ENCODE measurements around the gene TGOLN2. TPM values are rescaled to one million over a fixed set of nuclear protein-coding genes. Genes with fewer than 3 reads are reported as not detected.
"Not testable (repeated sequence)": the region's sequence is repeated elsewhere in the genome, so short reads cannot be mapped to it uniquely, and the experiment has no call there.

TGOLN2 gene
- total RNA-seq, result 56.1 and 70.3 TPM in 2 replicates

GRCh38 chr2:85327822-85328617 is at the start of gene TGOLN2:
Gene TGOLN2, minus strand, starts transcription at chr2:85327989. Its CDS starts 27 bp downstream, at chr2:85327962.
- DNase-seq (ENCODE audit: low read depth in 2 of 2), result peak; percentile 60 to 91

GRCh38 chr2:85377083-85377482 is 49.3 kb upstream of the TGOLN2 start:
- no peak for DNase-seq (ENCODE audit: low read depth in 2 of 2)

- no peak for DNase-seq (ENCODE audit: low read depth in 2 of 2)
Observed at GRCh38 chr2:85376291-85377065, 48.7 kb upstream of the TGOLN2 start.

GRCh38 chr2:85371045-85371444 is 43.3 kb upstream of the TGOLN2 start:
- no peak for DNase-seq (ENCODE audit: low read depth in 2 of 2)

GRCh38 chr2:85369500-85369899 is 41.7 kb upstream of the TGOLN2 start:
- no peak for DNase-seq (ENCODE audit: low read depth in 2 of 2)

- no peak for DNase-seq (ENCODE audit: low read depth in 2 of 2)
Observed at GRCh38 chr2:85368921-85369320, 41.1 kb upstream of the TGOLN2 start.

GRCh38 chr2:85367180-85367579 is 39.4 kb upstream of the TGOLN2 start:
- no peak for DNase-seq (ENCODE audit: low read depth in 2 of 2)

GRCh38 chr2:85362653-85363387 is 35.0 kb upstream of the TGOLN2 start:
- DNase-seq (ENCODE audit: low read depth in 2 of 2), result not testable (repeated sequence)

- DNase-seq (ENCODE audit: low read depth in 2 of 2), result no peak
Observed at GRCh38 chr2:85357736-85358135, 29.9 kb upstream of the TGOLN2 start.

GRCh38 chr2:85356186-85356585 is 28.4 kb upstream of the TGOLN2 start:
- DNase-seq (ENCODE audit: low read depth in 2 of 2), result no peak

- no peak for DNase-seq (ENCODE audit: low read depth in 2 of 2)
Observed at GRCh38 chr2:85355521-85355920, 27.7 kb upstream of the TGOLN2 start.

- DNase-seq (ENCODE audit: low read depth in 2 of 2), result no peak
Observed at GRCh38 chr2:85355073-85355410, 27.3 kb upstream of the TGOLN2 start.

GRCh38 chr2:85354286-85355072 is 26.7 kb upstream of the TGOLN2 start, which contains the start of the genes ELMOD3 and RETSAT:
Gene ELMOD3, plus strand, starts transcription at chr2:85354769. Its CDS starts 2,430 bp downstream, at chr2:85357199.
Gene RETSAT, minus strand, starts transcription at chr2:85354528. Its CDS starts 21 bp downstream, at chr2:85354507.
- peak; percentile 100 for DNase-seq (ENCODE audit: low read depth in 2 of 2)

- DNase-seq (ENCODE audit: low read depth in 2 of 2), result peak in 1 of 2 donors; percentile 28
Observed at GRCh38 chr2:85353876-85354285, 26.1 kb upstream of the TGOLN2 start.

- DNase-seq (ENCODE audit: low read depth in 2 of 2), result no peak
Observed at GRCh38 chr2:85347599-85347998, 19.8 kb upstream of the TGOLN2 start.

- no peak for DNase-seq (ENCODE audit: low read depth in 2 of 2)
Observed at GRCh38 chr2:85344356-85344954, 16.7 kb upstream of the TGOLN2 start.

- not testable (repeated sequence) for DNase-seq (ENCODE audit: low read depth in 2 of 2)
Observed at GRCh38 chr2:85343207-85343895, 15.6 kb upstream of the TGOLN2 start.

GRCh38 chr2:85342156-85342555 is 14.4 kb upstream of the TGOLN2 start:
- DNase-seq (ENCODE audit: low read depth in 2 of 2), result no peak

- DNase-seq (ENCODE audit: low read depth in 2 of 2), result no peak
Observed at GRCh38 chr2:85341269-85342029, 13.7 kb upstream of the TGOLN2 start.

All from dermis microvascular lymphatic vessel endothelial cell (primary cell).